GM19438 (cell line): ENCODE results near the gene GAP43.
"Not testable (repeated sequence)": the region's sequence is repeated elsewhere in the genome, so short reads cannot be mapped to it uniquely, and the experiment has no call there.

ENCODE experiments used
- ATAC-seq: cut with Tn5 transposase; IDR thresholded peaks from one replicate; pipeline ENCODE4 v1.9.1; 2021; ENCODE audit warnings: low read depth; ENCODE audit not compliant: unreplicated experiment

Gene GAP43

DNA sequence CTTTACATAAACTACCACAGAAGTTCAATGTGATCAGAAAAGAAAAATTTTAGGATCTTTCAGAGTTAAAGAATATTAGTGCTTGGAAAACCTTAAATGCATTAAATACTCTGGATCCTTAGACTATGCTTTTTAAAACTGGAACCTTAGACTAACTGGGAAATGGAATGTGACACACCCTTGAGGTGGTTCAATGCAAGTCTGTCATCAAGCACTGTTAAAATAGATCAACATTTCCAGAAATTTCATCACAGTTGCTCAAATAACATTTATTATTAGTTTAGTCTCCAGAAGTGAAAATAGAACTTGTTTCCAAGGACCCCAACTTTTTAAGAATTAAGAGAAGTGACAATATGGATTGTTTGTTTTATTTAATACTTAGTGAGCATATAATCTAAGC is 71.8 kb downstream of the GAP43 start:
- ATAC-seq, result no peak

DNA sequence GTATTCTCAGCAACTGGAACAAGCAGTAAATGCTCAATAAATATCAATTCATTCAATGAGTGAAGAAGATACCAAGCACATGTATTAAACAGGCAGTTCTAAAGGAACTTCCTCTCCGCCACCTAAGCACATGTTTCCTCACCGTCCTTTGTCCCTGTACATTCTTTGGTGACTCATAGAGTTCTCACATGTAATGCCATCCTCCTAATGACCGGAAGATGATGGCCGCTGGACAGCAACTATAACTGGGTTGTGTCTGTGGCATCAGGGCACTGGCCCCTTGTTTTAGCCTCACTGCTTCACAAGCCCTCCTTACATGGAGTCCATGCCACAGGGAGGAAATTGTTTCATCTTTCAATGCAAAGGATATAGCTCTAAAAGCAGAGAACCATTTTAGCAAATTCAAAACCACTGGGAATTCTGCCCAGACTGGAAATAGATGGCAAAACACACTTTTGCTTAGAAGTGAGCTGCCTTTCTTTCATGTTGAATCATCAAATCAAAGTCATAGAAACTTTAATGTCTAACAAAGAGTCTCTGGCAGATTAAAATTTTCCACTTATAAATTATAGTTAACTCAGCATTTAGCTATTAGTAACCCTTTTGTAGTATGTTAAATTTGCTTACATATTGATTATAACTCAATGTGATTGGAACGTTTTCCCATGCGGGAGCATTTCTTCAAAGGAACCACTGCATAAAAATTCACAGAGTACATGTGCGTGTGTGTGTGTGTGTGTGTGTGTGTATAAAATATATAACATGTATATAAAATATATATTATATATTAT is 74.1 kb downstream of the GAP43 start:
- no peak for ATAC-seq

DNA sequence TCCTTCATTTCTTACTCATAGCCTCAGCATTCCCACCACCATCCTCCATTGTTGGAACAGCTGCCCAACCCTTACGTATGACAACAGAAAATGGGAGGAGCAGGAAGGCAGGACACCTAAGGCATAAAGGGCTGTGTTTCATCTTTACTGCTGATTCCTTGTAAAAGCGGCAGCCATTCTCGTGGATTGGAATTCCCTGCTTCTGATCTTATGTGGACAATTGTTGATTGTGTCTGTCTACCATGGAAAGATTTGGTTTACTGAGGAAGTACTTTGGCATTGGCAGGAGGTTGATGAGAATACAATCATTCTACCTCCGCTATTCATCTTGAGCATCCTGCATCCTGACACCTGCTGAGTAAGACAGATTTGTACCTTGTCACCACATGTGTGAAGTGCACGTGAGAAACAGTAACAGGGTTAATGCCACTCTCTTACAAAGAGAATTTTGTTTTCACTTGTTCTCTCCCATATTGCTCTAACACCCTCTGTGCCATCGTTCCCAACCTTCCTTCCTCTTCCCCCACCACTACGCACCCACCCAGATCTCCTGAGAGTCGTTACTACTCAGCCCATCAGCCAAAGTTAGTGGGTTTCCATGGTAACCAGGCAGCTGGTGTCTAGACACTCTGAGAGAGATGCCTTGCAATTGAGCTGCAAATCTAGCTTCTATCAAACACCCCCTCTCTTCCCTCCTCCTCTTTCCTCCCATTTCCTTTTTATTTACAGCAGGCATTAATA is 75.7 kb downstream of the GAP43 start:
- no peak for ATAC-seq

DNA sequence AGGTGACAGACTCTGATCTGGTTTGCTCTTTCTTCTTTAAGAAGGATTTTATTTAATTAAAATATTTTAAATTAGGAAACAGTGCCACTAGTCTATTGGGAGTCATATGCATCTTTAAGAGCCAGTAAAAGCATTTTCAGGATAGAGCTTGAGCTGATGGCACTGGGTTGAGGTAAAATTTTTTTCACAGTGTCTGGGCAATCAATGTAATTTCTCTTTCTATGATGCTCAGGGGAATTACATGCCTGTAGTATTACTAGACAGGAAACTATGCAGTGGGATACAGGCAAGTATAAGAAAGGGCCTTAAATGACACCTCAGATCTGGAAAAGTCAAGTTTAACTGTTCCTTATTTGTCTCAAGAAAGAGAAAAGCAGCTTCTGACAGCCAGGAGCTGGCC is 76.4 kb downstream of the GAP43 start:
- no peak for ATAC-seq

DNA sequence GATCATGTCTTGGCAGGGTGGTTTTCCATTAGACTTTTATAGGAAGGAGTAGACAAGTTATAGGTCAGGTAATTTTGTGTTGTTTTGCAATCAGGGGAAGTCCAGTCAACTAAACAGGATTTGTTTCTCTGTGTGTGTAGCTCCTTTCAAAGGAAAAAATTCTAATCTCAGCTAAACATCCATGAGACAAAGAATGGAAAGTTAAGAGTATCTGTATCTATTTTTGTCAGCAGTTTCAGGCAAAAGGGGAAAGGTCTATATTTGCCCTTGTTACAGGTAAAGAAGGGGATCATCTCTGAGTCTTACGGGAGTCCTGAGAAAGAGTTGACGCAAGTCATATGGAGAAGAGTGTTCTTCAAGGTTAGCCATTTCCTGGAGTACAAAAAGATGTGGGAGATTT is 79.3 kb downstream of the GAP43 start:
- no peak for ATAC-seq

DNA sequence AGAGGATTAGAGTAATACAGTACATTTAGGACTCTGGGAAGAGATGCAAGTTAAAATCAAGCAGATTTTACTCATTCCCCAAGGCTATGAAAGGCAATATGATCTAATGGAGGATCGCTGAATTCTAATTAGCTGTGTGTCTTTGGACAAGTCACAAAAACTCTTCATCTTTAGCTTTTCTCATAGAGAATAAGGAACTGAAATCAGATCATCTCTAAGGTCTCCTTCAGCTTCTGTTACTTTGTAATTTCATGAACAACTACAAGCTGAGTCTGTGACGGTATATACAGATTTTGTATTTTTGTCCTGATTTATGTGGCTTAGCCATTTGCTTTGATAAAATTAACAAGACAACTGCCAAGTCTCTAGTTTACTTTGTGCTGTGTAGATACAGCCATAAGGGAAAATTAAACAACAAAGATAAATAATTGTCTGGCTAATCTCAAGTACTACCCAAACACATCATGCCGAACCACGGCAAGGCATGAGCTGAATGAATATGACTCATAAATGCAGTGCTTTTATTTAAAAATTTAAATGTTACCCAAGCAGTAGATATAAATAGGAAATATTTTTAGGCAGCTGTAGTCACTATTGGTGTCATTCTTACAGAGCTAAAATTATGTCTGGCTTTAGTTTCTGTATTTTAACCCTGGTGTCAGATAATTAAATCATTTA is 81.5 kb downstream of the GAP43 start:
- ATAC-seq, result no peak

DNA sequence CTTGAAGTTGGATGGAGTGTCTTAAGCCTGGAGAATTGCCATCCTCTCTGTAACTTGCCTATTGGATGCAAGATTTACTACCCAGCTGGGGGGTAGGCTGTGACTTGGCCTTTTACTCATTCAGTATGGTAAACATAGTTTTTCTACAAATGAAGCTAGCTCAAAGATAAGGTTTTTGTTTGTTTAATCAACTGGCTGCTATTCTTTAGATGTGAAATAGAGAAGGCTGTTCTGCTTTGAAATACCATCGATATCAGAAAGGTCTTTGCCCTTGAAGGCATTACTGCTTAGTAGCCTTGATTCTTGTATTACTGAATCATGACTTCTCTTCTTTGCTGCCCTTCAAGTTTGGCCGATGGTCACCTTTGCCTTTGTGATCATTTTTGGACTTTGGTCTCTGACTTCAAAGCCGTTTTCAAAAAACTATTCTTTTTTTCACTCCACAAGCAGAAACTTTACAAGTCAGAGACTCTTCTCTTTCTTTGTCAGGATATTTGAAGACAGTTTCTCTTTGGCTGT is 83.1 kb downstream of the GAP43 start:
- ATAC-seq, result no peak

DNA sequence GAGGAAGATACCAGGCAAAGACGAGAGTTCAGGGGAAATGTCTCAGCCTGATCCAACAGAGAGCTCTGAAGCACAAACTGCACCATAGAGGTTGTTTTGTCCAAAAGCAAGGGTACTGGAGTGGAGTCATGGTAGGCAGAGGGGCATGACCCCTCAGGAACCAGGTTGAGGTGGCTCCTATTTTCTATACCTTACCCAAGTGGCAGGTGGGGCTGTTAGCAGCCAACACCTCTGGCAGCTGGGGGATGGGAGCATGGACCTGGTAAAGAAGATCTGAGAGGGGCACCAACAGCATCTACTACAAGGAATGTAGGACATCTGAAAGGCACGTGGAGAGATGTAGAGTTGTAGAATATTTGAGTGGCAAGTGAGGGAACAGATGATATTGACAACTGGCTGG is 85.2 kb downstream of the GAP43 start:
- no peak for ATAC-seq

DNA sequence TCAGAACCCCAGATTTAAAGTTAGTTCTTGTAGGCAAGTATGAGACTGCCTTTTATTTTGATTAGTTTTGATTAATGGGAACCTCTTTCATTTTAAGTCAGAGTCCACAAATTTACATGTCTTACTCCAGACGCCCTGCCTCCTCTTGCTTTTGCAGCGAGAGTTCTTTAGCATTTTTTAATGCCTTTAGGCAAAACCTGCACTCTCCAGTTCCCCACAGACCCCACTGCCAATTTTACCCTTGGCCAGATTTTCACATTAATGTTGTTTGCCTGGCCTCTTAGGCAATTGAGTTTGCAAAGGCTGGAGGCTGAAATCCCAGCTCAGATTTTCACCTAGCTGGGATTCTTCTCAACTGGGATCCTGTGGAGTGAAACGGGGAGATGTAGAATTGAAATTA is 85.8 kb downstream of the GAP43 start:
- no peak for ATAC-seq

DNA sequence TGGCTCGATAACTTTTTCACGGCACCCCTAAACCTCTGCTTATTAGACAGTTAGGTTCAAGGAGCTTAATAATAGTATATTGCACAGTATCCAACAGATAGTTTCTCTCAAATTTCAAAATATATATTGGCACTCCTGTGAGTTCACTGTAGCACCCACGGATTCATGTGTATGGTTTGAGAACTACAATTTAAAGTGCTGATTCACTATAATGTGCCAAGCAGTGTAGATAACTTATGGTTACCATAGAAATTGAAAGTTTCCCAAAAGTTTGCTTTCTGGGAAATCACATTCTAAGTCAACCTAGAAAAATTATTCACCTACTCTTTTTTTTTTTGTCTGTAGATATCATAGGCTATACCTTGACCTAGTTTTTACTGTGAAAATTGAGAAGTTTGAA is 86.6 kb downstream of the GAP43 start:
- ATAC-seq, result no peak

DNA sequence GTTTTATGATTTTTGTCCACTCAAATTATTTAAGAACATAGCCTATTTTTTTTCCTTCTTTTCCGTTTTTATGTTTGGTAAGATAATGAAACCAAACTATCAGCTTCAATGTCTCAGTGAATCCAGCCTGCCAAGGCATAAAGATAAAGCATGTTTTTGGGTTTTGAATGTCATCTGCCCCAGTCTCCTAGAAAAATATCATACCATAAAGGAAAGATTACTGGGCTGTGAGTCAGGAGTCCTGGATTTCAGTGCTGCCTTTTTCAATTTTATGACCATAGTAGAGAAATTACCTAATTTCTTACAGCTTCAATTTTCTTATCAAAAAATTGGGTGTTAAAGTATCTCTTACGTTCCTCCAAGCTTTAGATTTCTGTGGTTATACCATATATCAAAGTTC is 87.5 kb downstream of the GAP43 start:
- no peak for ATAC-seq

DNA sequence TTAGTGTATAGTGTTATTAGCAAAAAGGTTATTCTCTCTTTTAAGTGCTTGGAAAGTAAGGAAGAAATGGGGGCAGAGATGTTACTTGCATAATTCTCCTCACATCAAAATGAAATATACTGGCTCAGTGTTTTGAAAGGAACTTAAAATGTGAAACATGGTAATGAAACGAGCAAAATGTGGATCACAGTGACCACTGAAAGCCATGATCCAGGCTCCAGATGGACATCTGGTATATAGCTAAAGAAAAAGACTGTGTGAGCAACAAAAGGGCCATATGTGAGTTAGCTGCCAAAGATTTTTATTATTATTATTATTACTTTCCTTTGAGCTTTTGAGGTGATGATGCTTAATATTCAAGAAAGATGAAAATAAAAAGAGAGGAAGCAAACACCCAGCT is 89.6 kb downstream of the GAP43 start:
- no peak for ATAC-seq

DNA sequence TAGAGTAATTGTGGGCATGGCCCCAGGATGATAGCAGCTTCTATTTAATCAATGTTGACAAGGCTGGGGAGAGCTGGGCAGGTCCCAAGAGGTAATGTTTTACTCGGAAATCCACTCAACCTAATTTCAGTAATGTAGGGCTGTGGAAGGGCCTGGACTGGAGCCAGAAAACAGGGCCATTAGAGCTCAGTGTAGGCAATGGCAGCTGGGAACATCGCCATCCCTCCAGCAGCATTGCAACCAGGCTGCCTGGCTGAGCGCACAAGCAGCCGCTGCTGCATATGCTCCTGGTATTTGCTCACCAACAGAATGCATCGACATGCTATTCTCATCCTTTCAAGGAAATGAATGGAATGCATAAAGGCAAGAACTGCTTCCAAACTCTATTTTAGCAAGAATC is 90.0 kb downstream of the GAP43 start:
- ATAC-seq, result no peak

DNA sequence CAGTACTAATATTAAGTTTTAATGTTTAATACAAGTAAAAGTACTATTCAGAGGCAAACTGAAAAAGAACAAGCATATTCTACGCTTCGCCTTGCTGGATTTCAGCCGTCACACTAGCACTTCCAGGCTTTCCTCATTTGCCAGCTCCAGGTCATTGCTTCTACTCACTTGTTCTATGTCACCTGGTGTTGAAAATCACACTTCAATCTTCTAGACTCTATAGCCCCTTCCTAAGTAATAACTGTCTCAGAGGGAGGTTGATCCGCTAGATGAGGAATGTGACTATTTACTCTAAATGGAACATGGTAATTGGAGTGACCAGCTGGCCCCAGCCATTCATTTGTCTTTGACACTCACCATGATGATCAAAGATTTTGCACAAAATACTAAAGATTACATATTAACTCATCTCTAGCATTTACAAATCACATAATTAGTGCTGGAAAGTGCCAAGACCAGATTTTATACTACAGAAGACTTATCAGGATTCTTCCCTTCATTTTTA is 92.0 kb downstream of the GAP43 start:
- no peak for ATAC-seq

DNA sequence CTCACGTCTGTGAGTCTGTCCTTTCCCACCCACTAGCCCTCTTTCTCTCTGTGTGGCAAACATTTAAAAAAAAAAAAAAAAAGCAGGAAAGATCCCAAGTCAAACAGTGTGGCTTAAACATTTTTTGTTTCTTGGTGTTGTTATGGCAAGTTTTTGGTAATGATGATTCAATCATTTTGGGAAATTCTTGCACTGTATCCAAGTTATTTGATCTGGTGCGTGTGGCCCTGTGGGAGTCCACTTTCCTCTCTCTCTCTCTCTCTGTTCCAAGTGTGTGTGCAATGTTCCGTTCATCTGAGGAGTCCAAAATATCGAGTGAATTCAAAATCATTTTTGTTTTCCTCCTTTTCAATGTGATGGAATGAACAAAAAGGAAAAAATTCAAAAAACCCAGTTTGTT is 97.7 kb downstream of the GAP43 start:
- ATAC-seq, result no peak

DNA sequence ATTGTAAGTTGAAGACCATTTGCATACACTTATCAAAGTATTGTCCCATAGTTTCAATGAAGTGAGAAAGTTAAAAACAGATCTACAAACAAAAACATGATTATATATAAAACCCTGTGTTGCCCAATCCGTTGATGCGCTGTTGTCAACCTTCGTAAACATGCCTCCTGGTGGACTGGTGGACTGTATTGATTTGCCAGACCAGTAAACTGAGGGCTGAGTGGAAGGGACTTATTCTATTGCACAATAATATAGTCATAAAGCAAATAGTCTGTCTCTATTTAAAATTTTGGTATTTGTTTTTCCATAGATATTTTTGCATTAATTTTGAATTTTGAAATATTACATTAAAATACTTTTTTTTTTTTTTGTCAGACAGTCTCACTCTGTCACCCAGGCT is 102.5 kb downstream of the GAP43 start:
- ATAC-seq, result no peak

DNA sequence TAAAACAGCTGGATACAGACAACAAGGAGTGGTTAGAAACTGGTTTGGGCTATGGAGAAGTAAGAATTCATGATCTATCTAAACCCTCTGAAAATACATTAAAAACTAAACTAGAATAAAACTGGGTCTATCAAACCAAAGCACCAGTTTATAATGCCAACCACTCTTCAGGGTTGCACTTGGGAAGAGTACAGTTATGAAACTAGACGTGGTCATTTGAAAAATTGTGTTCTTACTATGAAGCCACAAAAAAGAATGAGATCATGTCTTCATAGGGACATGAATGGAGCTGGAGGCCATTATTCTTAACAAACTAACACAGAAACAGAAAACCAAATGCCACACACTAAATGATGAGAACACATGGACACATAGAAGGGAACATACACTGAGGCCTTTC is 103.8 kb downstream of the GAP43 start:
- no peak for ATAC-seq

DNA sequence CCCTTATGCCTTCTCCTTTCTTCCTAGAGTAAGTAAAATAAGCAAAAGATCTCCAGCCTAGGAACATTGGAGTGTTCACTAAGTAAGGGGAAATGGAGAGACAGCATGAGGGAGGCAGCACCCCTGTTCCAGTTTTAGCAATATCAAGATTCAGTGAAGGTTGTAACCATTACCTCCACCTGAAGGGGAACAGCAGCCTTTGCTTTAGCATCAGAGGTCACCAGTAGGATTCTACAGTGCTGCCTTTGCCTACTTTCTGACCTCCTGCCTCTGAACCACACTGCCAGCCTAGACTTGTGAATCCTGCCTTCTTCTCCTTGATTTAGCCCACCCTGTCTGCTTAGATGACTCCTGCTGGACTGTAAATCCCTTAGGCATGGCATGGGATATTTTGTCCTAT is 104.7 kb downstream of the GAP43 start:
- no peak for ATAC-seq

DNA sequence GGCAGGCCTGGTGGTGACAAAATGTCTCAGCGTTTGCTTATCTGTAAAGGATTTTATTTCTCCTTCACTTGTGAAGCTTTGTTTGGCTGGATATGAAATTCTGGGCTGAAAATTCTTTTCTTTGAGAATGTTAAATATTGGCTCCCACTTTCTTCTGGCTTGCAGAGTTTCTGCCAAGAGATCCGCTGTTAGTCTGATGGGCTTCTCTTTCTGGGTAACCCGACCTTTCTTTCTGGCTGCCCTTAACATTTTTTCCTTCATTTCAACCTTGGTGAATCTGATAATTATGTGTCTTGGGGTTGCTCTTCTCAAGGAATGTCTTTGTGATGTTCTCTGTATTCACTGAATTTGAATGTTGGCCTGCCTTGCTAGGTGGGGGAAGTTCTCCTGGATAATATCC is 113.0 kb downstream of the GAP43 start:
- not testable (repeated sequence) for ATAC-seq

DNA sequence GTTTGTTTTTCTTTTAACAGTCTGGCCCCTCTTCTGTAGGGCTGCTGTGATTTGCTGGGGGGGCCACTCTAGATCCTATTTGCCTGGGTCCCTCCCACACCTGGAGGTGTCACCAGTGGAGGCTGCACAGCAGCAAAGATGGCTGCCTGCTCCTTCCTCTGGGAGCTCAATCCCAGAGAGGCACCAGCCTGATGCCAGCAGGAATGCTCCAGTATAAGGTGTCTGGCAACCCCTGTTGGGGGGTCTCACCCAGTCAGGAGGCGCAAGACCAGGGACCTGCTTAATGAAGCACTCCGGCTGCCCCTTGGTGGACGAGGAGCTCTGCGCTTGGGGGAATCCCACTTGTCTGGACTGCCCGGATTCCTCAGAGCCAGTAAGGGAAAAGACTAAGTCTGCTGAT is 118.3 kb downstream of the GAP43 start:
- no peak for ATAC-seq

DNA sequence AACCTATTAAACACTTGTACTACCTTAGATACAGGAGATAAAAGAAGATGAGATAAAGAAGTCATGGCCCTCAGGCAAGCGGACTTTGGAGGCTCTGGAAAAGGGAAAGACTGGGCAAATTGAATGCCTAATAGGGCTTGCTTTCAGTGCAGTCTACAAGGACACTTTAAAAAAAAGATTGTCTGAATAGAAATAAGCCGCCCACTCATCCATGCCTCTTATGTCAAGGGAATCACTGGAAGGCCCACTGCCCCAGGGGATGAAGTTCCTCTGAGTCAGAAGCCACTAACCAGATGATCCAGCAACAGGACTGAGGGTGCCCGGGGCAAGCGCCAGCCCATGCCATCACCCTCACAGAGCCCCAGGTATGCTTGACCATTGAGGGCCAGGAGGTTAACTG is 121.2 kb downstream of the GAP43 start:
- not testable (repeated sequence) for ATAC-seq
